ENCODE measurements around the gene HMGB3.
"Not testable (repeated sequence)": the region's sequence is repeated elsewhere in the genome, so short reads cannot be mapped to it uniquely, and the experiment has no call there.

The HMGB3 gene

GRCh38 chrX:150982235-150982787, 824 bp upstream of the HMGB3 start:
- no peak for TF ChIP-seq CTCF (IDR thresholded peaks at IDR 0.05)
- peak overlapping the region; percentile 68 for H2AFZ ChIP-seq
- H3K4me1 ChIP-seq: no peaks in the 10 kb centered on the region
- peak overlapping the region; percentile 22 for H3K4me3 ChIP-seq (ENCODE audit: low read depth, low read length)
- no peaks in the 10 kb centered on the region for H3K9me3 ChIP-seq (ENCODE audit: control insufficient read depth, low read length)
- H3K36me3 ChIP-seq (ENCODE audit: control insufficient read depth, insufficient read depth, low read length): no peaks in the 10 kb centered on the region
- H3K79me2 ChIP-seq: no peaks in the 10 kb centered on the region
- no peak overlapping the region for H3K27ac ChIP-seq
- peak overlapping the region; percentile 47 for H3K4me2 ChIP-seq (ENCODE audit: low read length)
- H3K27me3 ChIP-seq (ENCODE audit: control insufficient read depth, insufficient read depth, low read length): no peaks in the 10 kb centered on the region
- H3K9ac ChIP-seq: no peak overlapping the region

- H3K27me3 ChIP-seq (ENCODE audit: control insufficient read depth, insufficient read depth, low read length): no peaks in the 10 kb centered on the region
- no peaks in the 10 kb centered on the region for H3K9me3 ChIP-seq (ENCODE audit: control insufficient read depth, low read length)
- H3K4me3 ChIP-seq (ENCODE audit: low read depth, low read length): peak overlapping the region; percentile 37
- peak overlapping the region; percentile 79 for H3K27ac ChIP-seq
- no peaks in the 10 kb centered on the region for H3K4me1 ChIP-seq
- no peaks in the 10 kb centered on the region for H3K79me2 ChIP-seq
- H3K9ac ChIP-seq: no peak overlapping the region
- peak overlapping the region; percentile 72 for H2AFZ ChIP-seq
- TF ChIP-seq CTCF (IDR thresholded peaks at IDR 0.05): no peak
- no peaks in the 10 kb centered on the region for H3K36me3 ChIP-seq (ENCODE audit: control insufficient read depth, insufficient read depth, low read length)
- peak overlapping the region; percentile 38 for H3K4me2 ChIP-seq (ENCODE audit: low read length)
Observed at GRCh38 chrX:150983521-150984168, 510 bp downstream of the HMGB3 start.

GRCh38 chrX:150984169-150984824, 1.2 kb downstream of the HMGB3 start:
- no peak for TF ChIP-seq CTCF (IDR thresholded peaks at IDR 0.05)
- H3K27ac ChIP-seq: peak overlapping the region; percentile 44
- H3K27me3 ChIP-seq (ENCODE audit: control insufficient read depth, insufficient read depth, low read length): no peaks in the 10 kb centered on the region
- H3K4me2 ChIP-seq (ENCODE audit: low read length): peak overlapping the region; percentile 57
- no peak overlapping the region for H3K9ac ChIP-seq
- peak overlapping the region; percentile 62 for H2AFZ ChIP-seq
- no peaks in the 10 kb centered on the region for H3K36me3 ChIP-seq (ENCODE audit: control insufficient read depth, insufficient read depth, low read length)
- H3K9me3 ChIP-seq (ENCODE audit: control insufficient read depth, low read length): no peaks in the 10 kb centered on the region
- no peaks in the 10 kb centered on the region for H3K79me2 ChIP-seq
- H3K4me1 ChIP-seq: no peaks in the 10 kb centered on the region
- H3K4me3 ChIP-seq (ENCODE audit: low read depth, low read length): peak overlapping the region; percentile 31

GRCh38 chrX:150987687-150988086, 4.6 kb downstream of the HMGB3 start:
- H3K27me3 ChIP-seq (ENCODE audit: control insufficient read depth, insufficient read depth, low read length); H3K4me2 ChIP-seq (ENCODE audit: low read length); H3K36me3 ChIP-seq (ENCODE audit: control insufficient read depth, insufficient read depth, low read length); H3K9ac ChIP-seq; H3K4me3 ChIP-seq (ENCODE audit: low read depth, low read length); H3K79me2 ChIP-seq; H3K4me1 ChIP-seq; H3K9me3 ChIP-seq (ENCODE audit: control insufficient read depth, low read length); H3K27ac ChIP-seq; H2AFZ ChIP-seq: not testable (repeated sequence)

GRCh38 chrX:150989420-150989819, 6.3 kb downstream of the HMGB3 start:
- no peak overlapping the region for H3K9ac ChIP-seq
- H3K9me3 ChIP-seq (ENCODE audit: control insufficient read depth, low read length): no peaks in the 10 kb centered on the region
- no peak overlapping the region for H3K27ac ChIP-seq
- H3K79me2 ChIP-seq: no peaks in the 10 kb centered on the region
- H3K4me1 ChIP-seq: no peaks in the 10 kb centered on the region
- no peaks in the 10 kb centered on the region for H3K36me3 ChIP-seq (ENCODE audit: control insufficient read depth, insufficient read depth, low read length)
- H3K27me3 ChIP-seq (ENCODE audit: control insufficient read depth, insufficient read depth, low read length): no peaks in the 10 kb centered on the region
- H3K4me2 ChIP-seq (ENCODE audit: low read length): no peak overlapping the region
- no peak overlapping the region for H2AFZ ChIP-seq
- no peak for TF ChIP-seq CTCF (IDR thresholded peaks at IDR 0.05)
- H3K4me3 ChIP-seq (ENCODE audit: low read depth, low read length): no peak overlapping the region
